Smooth muscle cell of the brain vasculature (primary cell): ENCODE data around the gene RBM19.

Experiments
- DNase-seq: peaks from one replicate; pipeline ENCODE4 v3.0.0-alpha.2; 2012; ENCODE audit warnings: low read depth, low spot score

Gene RBM19

GRCh38 chr12:113990250-113991223, 24.4 kb upstream of the RBM19 start:
- no peak for DNase-seq

- DNase-seq = no peak
Observed at GRCh38 chr12:113988976-113989375, 22.9 kb upstream of the RBM19 start.

- no peak for DNase-seq
Observed at GRCh38 chr12:113988064-113988451, 21.9 kb upstream of the RBM19 start.

GRCh38 chr12:113987261-113988063, 21.3 kb upstream of the RBM19 start:
- no peak for DNase-seq

- no peak for DNase-seq
Observed at GRCh38 chr12:113984464-113984863, 18.3 kb upstream of the RBM19 start.

GRCh38 chr12:113983777-113984448, 17.8 kb upstream of the RBM19 start:
- no peak for DNase-seq

DNA sequence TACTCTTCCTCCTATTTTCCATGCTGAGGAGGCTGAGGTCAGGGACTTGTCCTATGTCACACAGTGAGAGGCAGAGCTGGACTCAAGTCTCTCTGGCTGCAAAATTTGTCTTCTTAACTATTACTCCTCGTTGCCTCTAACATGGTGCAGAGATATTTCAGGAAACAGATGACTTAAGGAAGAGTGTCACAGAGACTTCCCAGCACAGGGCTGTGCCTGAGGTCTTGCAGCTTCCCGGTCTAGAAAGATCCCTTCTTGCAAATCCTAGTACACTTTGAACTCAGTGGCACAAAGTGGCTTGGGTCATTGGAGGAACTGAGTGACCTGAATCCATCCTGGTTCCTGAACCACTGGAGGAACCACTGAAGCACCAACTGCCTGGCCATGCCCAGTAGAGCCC, 17.1 kb upstream of the RBM19 start:
- DNase-seq = no peak

DNA sequence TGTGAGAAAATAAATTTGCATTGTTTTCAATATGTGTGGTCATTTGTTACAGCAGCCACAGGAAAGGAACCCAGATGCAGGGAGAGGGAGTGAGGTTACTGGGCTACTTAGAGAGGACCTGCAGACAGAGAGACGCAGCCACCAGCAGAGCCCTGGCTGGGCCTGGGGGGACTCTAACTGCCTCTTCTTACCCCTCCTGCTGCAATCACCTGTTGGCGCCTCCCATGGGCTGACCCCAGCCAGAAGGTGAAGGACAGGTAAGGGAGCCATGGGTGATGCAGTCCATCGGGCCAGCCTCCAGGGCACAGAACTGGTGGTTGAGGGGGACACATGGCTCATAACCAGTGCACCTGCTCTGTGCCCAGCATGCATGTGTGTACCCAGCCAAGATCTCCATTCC, 15.8 kb upstream of the RBM19 start:
- DNase-seq = no peak

GRCh38 chr12:113980537-113981337, 14.6 kb upstream of the RBM19 start:
- DNase-seq = peak; percentile 57

GRCh38 chr12:113980054-113980453, 13.9 kb upstream of the RBM19 start:
- DNase-seq = no peak

GRCh38 chr12:113978080-113978479, 12.0 kb upstream of the RBM19 start:
- DNase-seq = no peak

DNA sequence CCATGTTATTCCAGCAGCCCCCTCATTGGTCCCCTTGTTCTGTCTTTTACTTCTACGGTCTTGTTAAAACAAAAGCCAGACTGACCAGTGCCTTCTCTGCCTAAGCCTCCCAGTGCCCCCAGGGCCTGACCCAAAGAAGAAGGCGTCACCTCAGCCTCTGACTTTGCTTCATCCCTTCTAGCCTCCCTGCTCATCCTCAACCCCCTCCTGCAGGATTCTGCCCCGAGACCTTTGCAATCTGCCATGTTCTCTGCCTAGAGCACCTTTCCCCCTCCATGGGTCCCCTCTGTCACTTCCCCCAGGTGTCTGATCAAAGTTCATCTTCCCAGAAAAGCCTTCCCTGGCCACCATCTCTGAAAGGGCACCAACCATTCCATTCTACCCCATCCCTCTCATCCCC, 7.9 kb upstream of the RBM19 start:
- no peak for DNase-seq

DNA sequence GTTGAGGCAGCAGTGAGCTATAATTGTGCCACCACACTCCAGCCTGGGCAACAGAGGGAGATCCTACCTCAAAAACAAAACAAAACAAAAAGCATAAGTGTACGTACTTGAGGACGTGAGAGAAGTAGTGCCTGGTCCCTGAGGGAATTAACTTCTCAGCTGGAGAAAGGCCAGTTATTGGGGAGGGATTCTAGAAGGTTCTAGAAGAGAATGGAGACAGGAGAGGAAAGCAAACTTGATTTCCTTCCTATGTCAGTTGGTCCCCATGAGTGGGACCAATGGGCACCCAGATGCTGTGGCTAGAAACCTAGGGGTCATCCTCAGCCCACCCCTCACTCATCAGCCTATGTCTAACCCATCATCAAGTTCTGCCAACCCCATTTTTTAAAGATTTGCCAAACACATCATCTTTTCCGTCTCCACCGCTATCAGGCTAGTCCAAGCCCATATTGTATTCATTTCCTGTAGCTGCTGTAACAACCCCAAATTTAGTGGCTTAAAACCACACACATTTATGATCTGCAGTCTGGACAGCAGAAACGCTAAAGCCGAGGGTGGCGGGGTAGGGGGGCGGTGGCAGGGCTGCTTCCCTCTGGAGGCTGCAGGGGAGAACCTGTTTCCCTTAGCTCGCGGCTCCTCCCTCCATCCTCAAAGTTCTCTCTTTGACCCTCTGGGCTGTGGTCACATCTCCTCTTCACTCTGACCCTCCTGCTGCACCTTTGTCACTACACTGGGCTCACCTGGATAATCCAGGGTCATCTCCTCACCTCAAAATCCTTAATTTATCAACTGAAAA, 7.2 kb upstream of the RBM19 start:
- DNase-seq = no peak

- no peak for DNase-seq
Observed at GRCh38 chr12:113971392-113971791, 5.3 kb upstream of the RBM19 start.

- DNase-seq = no peak
Observed at GRCh38 chr12:113970211-113970610, 4.1 kb upstream of the RBM19 start.

DNA sequence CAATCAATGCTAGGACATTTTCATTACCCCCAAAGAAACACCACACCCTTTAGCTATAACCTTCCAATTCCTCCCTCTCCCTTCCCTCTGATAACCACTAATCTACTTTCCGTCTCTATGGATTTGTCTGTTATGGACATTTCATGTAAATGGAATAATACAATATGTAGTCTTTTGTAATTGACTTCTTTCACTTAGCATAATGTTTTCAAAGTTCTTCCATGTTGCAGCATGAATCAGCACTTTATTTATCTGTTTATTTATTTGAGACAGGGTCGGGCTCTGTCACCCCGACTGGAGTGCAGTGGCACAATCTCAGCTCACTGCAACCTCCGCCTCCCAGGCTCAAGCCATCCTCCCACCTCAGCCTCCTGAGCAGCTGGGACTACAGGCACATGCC, 1.2 kb upstream of the RBM19 start:
- no peak for DNase-seq

DNA sequence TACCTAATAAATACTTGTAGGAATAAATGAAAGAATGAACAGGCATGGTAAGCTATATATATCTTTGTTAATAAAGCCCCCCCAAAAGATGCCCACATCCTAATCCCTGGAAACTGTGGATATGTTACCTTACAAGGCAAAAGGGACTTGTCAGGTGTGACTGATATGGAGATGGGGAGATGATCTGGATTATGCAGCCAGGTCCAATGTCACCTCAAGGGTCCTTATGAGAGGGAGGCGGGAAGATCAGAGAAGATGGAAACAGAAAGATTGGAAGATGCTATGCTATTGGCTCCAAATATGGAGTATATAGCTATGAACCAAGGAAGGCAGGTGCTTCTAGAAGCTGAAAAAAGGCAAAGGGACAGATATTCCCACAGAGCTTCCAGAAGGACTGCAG, 3.4 kb downstream of the RBM19 start:
- DNase-seq = no peak

GRCh38 chr12:113961921-113962710, 4.0 kb downstream of the RBM19 start:
- DNase-seq = no peak

DNA sequence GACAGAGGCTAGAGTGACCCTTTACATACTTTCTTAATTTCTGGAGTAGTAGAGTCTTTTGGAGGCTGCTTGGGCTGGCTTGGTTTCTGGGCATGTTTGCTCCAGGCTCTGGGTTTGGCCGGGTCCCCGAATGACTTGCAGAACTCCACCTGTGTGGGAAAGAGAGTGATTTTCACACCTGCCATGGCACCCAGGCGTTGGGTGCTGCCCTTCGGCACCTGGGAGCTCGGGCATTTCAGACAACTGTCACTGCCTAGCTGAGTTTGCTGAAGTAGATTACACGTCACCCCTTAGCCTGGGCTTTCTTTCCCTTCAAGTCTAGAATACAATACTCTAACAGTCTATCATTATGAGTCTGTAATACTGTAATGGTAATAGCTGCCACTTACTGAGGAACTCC, 6.1 kb downstream of the RBM19 start:
- DNase-seq = no peak

DNA sequence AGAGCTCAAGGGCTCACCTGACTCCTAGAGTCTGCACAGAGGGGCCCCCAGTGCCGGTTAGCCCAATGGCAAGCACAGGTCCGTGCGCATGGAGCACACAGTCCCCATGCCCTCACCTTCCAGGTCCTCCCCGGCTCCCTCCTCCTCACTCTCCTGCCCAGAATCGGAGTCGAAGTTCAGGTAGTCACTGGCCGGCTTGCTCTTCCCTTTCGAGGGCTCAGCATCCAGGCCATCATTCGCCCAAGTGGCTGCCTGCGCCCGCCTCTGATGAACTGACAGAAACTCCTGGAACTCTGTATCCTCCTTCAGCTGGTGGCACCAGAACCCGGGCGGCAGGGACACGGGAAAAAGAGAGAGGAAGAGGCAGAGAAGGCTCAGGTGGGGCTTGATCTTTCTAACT, 7.0 kb downstream of the RBM19 start:
- DNase-seq = no peak
